H9 (cell line): ENCODE measurements around the gene FRYL. TPM values are rescaled to one million over a fixed set of nuclear protein-coding genes. Genes with fewer than 3 reads are reported as not detected.

Experiments used
- DNase-seq: peaks from one replicate; pipeline ENCODE4 v3.0.0-alpha.2; 2017
- H2AFZ ChIP-seq: one replicate; pipeline ENCODE4 v1.6.1; 2013; ENCODE audit warnings: mild to moderate bottlenecking, low read length, control low read depth, moderate library complexity
- H2AK5ac ChIP-seq: 2 replicates; pipeline ENCODE4 v1.6.1; 2013; ENCODE audit warnings: low read length, control low read depth, mixed read lengths; ENCODE audit not compliant: insufficient read length
- H2BK120ac ChIP-seq: one replicate; pipeline ENCODE4 v1.6.1; 2013; ENCODE audit warnings: low read depth, mild to moderate bottlenecking, low read length, control low read depth, inconsistent platforms; ENCODE audit not compliant: poor library complexity, severe bottlenecking
- H2BK12ac ChIP-seq: 2 replicates; pipeline ENCODE4 v1.6.1; 2013; ENCODE audit warnings: low read length, control low read depth, mixed read lengths, low read depth; ENCODE audit not compliant: insufficient read length
- H2BK15ac ChIP-seq: 2 replicates; pipeline ENCODE4 v1.6.1; 2013; ENCODE audit warnings: low read depth, low read length, control low read depth
- H2BK20ac ChIP-seq: one replicate; pipeline ENCODE4 v1.6.1; 2013; ENCODE audit warnings: low read depth, mild to moderate bottlenecking, low read length, control low read depth, inconsistent platforms; ENCODE audit not compliant: poor library complexity, severe bottlenecking
- H2BK5ac ChIP-seq: 2 replicates; pipeline ENCODE4 v1.6.1; 2013; ENCODE audit warnings: low read length, control low read depth, mixed read lengths; ENCODE audit not compliant: insufficient read length
- H3K14ac ChIP-seq: 2 replicates; pipeline ENCODE4 v1.6.1; 2013; ENCODE audit warnings: low read length, control low read depth; ENCODE audit not compliant: insufficient read depth
- H3K18ac ChIP-seq: 2 replicates; pipeline ENCODE4 v1.6.1; 2013; ENCODE audit warnings: low read depth, mild to moderate bottlenecking, mixed read lengths, low read length, control low read depth; ENCODE audit not compliant: insufficient read length
- H3K23ac ChIP-seq: 2 replicates; pipeline ENCODE4 v1.6.1; 2013; ENCODE audit warnings: low read length, control low read depth, mixed read lengths, low read depth; ENCODE audit not compliant: insufficient read length
- H3K23me2 ChIP-seq: 2 replicates; pipeline ENCODE4 v1.6.1; 2013; ENCODE audit warnings: low read depth, mild to moderate bottlenecking, mixed read lengths, low read length, control low read depth; ENCODE audit not compliant: insufficient read length, poor library complexity, severe bottlenecking
- H3K27ac ChIP-seq: 2 replicates; pipeline ENCODE4 v1.5.1; 2013; ENCODE audit warnings: low read length, control low read depth, mixed read lengths, low read depth; ENCODE audit not compliant: insufficient read length
- H3K27me3 ChIP-seq: 2 replicates; pipeline ENCODE4 v1.6.1; 2013; ENCODE audit warnings: low read length, control low read depth, inconsistent platforms; ENCODE audit not compliant: insufficient read depth
- H3K4ac ChIP-seq: 2 replicates; pipeline ENCODE4 v1.6.1; 2013; ENCODE audit warnings: low read depth, mild to moderate bottlenecking, control low read depth, inconsistent platforms, low read length, moderate library complexity
- H3K4me1 ChIP-seq: 2 replicates; pipeline ENCODE4 v1.6.1; 2013; ENCODE audit warnings: low read length, control low read depth, inconsistent platforms; ENCODE audit not compliant: insufficient read depth
- H3K4me2 ChIP-seq: 2 replicates; pipeline ENCODE4 v1.6.1; 2013; ENCODE audit warnings: low read length, control low read depth, mixed read lengths; ENCODE audit not compliant: insufficient read length, insufficient read depth
- H3K56ac ChIP-seq: 2 replicates; pipeline ENCODE4 v1.6.1; 2013; ENCODE audit warnings: low read depth, mild to moderate bottlenecking, mixed read lengths, low read length, control low read depth; ENCODE audit not compliant: insufficient read length
- H3K79me1 ChIP-seq: 2 replicates; pipeline ENCODE4 v1.6.1; 2013; ENCODE audit warnings: low read depth, mild to moderate bottlenecking, moderate library complexity, low read length, control low read depth, inconsistent platforms; ENCODE audit not compliant: insufficient read depth, poor library complexity, severe bottlenecking
- H3K79me2 ChIP-seq: 2 replicates; pipeline ENCODE4 v1.6.1; 2013; ENCODE audit warnings: low read length, control low read depth, inconsistent platforms; ENCODE audit not compliant: insufficient read depth
- H3K9ac ChIP-seq: 2 replicates; pipeline ENCODE4 v1.6.1; 2013; ENCODE audit warnings: low read length, control low read depth, mixed read lengths; ENCODE audit not compliant: insufficient read length; ENCODE audit errors: extremely low read depth
- H3K9me3 ChIP-seq: one replicate; pipeline ENCODE4 v1.6.1; 2013; ENCODE audit warnings: low read depth, low read length, inconsistent platforms; ENCODE audit not compliant: control insufficient read depth
- H3T11ph ChIP-seq: one replicate; pipeline ENCODE4 v1.6.1; 2013; ENCODE audit warnings: mild to moderate bottlenecking, low read length, control low read depth, inconsistent platforms
- H4K20me1 ChIP-seq: one replicate; pipeline ENCODE4 v1.6.1; 2013; ENCODE audit not compliant: control insufficient read depth, insufficient read length, insufficient read depth
- H4K5ac ChIP-seq: 2 replicates; pipeline ENCODE4 v1.6.1; 2013; ENCODE audit warnings: low read depth, mild to moderate bottlenecking, mixed read lengths, low read length, control low read depth; ENCODE audit not compliant: insufficient read length
- H4K8ac ChIP-seq: replicated peaks from 2 replicates; pipeline ENCODE4 v1.6.1; 2013; ENCODE audit warnings: low read length, control low read depth, mixed read lengths, low read depth; ENCODE audit not compliant: insufficient read length
- H4K91ac ChIP-seq: 2 replicates; pipeline ENCODE4 v1.6.1; 2013; ENCODE audit warnings: low read depth, mild to moderate bottlenecking, moderate library complexity, mixed read lengths, low read length, control low read depth; ENCODE audit not compliant: insufficient read length
- H3K27ac Mint-ChIP-seq, 3 experiments: 2 replicates in 2 of 3; 3 replicates in 1 of 3; pipeline ENCODE4 v1.8.0; 2020 to 2021; ENCODE audit warnings: mixed read lengths in 3 of 3, mild to moderate bottlenecking in 1 of 3, moderate library complexity in 1 of 3
- H3K27me3 Mint-ChIP-seq: 2 replicates; pipeline ENCODE4 v1.8.0; 2021; ENCODE audit warnings: low read depth, mild to moderate bottlenecking, moderate library complexity, mixed read lengths
- H3K36me3 Mint-ChIP-seq, 3 experiments: 2 replicates in 2 of 3; 3 replicates in 1 of 3; pipeline ENCODE4 v1.8.0; 2020 to 2021; ENCODE audit warnings: low read depth in 3 of 3, mixed read lengths in 3 of 3; ENCODE audit not compliant: insufficient read depth in 1 of 3
- H3K4me1 Mint-ChIP-seq, 2 experiments: 2 replicates each; pipeline ENCODE4 v1.8.0; 2020; ENCODE audit warnings: mixed read lengths in 2 of 2
- H3K4me3 Mint-ChIP-seq, 2 experiments: 2 replicates in 1 of 2; 3 replicates in 1 of 2; pipeline ENCODE4 v1.8.0; 2020 to 2021; ENCODE audit warnings: mild to moderate bottlenecking in 2 of 2, mixed read lengths in 2 of 2, moderate library complexity in 1 of 2
- H3K9me3 Mint-ChIP-seq, 2 experiments: 2 replicates in 1 of 2; 3 replicates in 1 of 2; pipeline ENCODE4 v1.8.0; 2020; ENCODE audit warnings: mild to moderate bottlenecking in 2 of 2, mixed read lengths in 2 of 2, moderate library complexity in 1 of 2
- CTCF ChIP-seq: fragments of 200-600 bp; sonication (generic); conservative IDR thresholded peaks from 3 replicates; pipeline ENCODE4 v1.8.0; 2021; ENCODE audit warnings: antibody characterized with exemption, mild to moderate bottlenecking
- WGBS: extraction: QIAGEN DNeasy Blood & Tissue Kit; methylation state at CpG from one replicate; pipeline ENCODE4 v1.1.7; 2013; ENCODE audit warnings: missing lambda C conversion rate, low lambda C conversion rate, mixed read lengths; ENCODE audit not compliant: insufficient read length; ENCODE audit errors: extremely low coverage; 5-methylcytosine and 5-hydroxymethylcytosine counted together
- total RNA-seq: library from RNA; stranded (reverse); gene quantifications from 2 replicates; pipeline ENCODE4 v1.2.1, GENCODE V29; 2021

FRYL gene
- total RNA-seq, 1 experiment from 2014 or later: 31.5 TPM

- WGBS: no CpG with 5 or more reads among the region's 1 CpG
- H3K27ac Mint-ChIP-seq: peak overlapping the region in 1 of 3 experiments; percentile 4; a peak in 2 of 7 replicates
- H3K14ac ChIP-seq: no peak overlapping the region
Observed at GRCh38 chr4:48604041-48604440, 176.0 kb downstream of the FRYL start.

More at GRCh38 chr4:48604041-48604440, 176.0 kb downstream of the FRYL start:
- no peak overlapping the region for H2BK20ac ChIP-seq
- no peak overlapping the region for H3K56ac ChIP-seq
- no peak overlapping the region for H3K27ac ChIP-seq
- no peaks in the 10 kb centered on the region for H3K79me1 ChIP-seq
- H3K18ac ChIP-seq: no peak overlapping the region
- H3K4me3 Mint-ChIP-seq: no peak overlapping the region
- no peak overlapping the region for H3K4ac ChIP-seq
- H3K9me3 ChIP-seq: no peaks in the 10 kb centered on the region
- H3K4me1 Mint-ChIP-seq: peaks cover 0 to 5% of the 10 kb centered on the region in 2 experiments; a peak in 2 of 4 replicates
- H2BK120ac ChIP-seq: no peak overlapping the region
- H3T11ph ChIP-seq: no peak overlapping the region
- H3K4me2 ChIP-seq: no peak overlapping the region
- H2BK5ac ChIP-seq: no peak overlapping the region
- no peak overlapping the region for H2AK5ac ChIP-seq
- H2BK12ac ChIP-seq: no peak overlapping the region
- H2AFZ ChIP-seq: no peak overlapping the region
- no peaks in the 10 kb centered on the region for H3K23me2 ChIP-seq
- DNase-seq: no peak
- no peak overlapping the region for H4K91ac ChIP-seq
- H3K36me3 Mint-ChIP-seq: peaks cover 0 to 4% (median 4%) of the 10 kb centered on the region in 3 experiments; a peak in 5 of 7 replicates
- H3K27me3 ChIP-seq: no peaks in the 10 kb centered on the region
- no peak for TF ChIP-seq CTCF
- H4K8ac ChIP-seq: no peak overlapping the region
- H3K4me1 ChIP-seq: no peaks in the 10 kb centered on the region
- H3K79me2 ChIP-seq: no peaks in the 10 kb centered on the region
- no peaks in the 10 kb centered on the region for H4K20me1 ChIP-seq
- H3K9ac ChIP-seq: no peak overlapping the region
- H3K27me3 Mint-ChIP-seq: no peaks in the 10 kb centered on the region
- no peak overlapping the region for H3K23ac ChIP-seq
- no peaks in the 10 kb centered on the region for H3K9me3 Mint-ChIP-seq
- no peak overlapping the region for H2BK15ac ChIP-seq
- no peak overlapping the region for H4K5ac ChIP-seq
